HepG2 (cell line): ENCODE results near the gene NCBP3. TPM values are rescaled to one million over a fixed set of nuclear protein-coding genes. Genes with fewer than 3 reads are reported as not detected.

Experiments used
- STAT5B ChIP-seq: sonication (generic); formaldehyde crosslinking; IDR thresholded peaks from 2 replicates; pipeline ENCODE4 v1.4.0; 2020; ENCODE audit warnings: missing genetic modification reagents
- TEAD3 ChIP-seq: optimal IDR thresholded peaks from 2 replicates; pipeline ENCODE3; 2016; ENCODE audit warnings: borderline replicate concordance
- ZNF143 ChIP-seq: sonication (generic); formaldehyde crosslinking; IDR thresholded peaks from 2 replicates; pipeline ENCODE4 v1.4.0; 2020; ENCODE audit warnings: missing genetic modification reagents
- polyA plus RNA-seq, 8 experiments: library from polyadenylated mRNA; depleted of rRNA in 3 of 8; stranded (reverse) in 7 of 8; unstranded in 1 of 8; fragments of >200 nt; fragmentation: Illumina TruSeq in 4 of 8; extraction: Trizol in 4 of 8; gene quantifications; 2 replicates each; pipeline versions ENCODE4 v1.2.1 to v1.2.3, GENCODE V29; 2011 to 2016; ENCODE audit warnings: low read depth in 4 of 8, missing spikeins in 1 of 8, mixed read lengths in 1 of 8; ENCODE audit not compliant: insufficient read depth in 1 of 8
- total RNA-seq, 5 experiments: library from RNA; depleted of rRNA; stranded (reverse); fragments of >200 nt; fragmentation: Illumina TruSeq; extraction: Trizol; gene quantifications; 2 replicates each; pipeline ENCODE4 v1.2.3, GENCODE V29; 2016; ENCODE audit warnings: low read depth in 1 of 5
- TF ChIP-seq, protein P1 (sequence below): sonication (generic); formaldehyde crosslinking; conservative IDR thresholded peaks from 2 replicates; pipeline ENCODE4 v1.4.0; 2020; ENCODE audit warnings: missing genetic modification reagents
- TF ChIP-seq, protein P2 (sequence below): sonication (generic); formaldehyde crosslinking; IDR thresholded peaks from 2 replicates; pipeline ENCODE4 v1.4.0; 2020; ENCODE audit warnings: missing genetic modification reagents
- TF ChIP-seq, protein P3 (sequence below): sonication (generic); formaldehyde crosslinking; IDR thresholded peaks from 2 replicates; pipeline ENCODE4 v1.4.0; 2020; ENCODE audit warnings: mild to moderate bottlenecking, missing genetic modification reagents
- TF ChIP-seq, protein P4 (sequence below): sonication (generic); formaldehyde crosslinking; IDR thresholded peaks from 2 replicates; pipeline ENCODE4 v1.5.0; 2020; ENCODE audit warnings: missing genetic modification reagents

NCBP3 gene
- total and polyA plus RNA-seq, 2 of the 13 experiments (the other 11 are each of a cell fraction or from before 2014, with no cell fraction given): 19.5 to 24.8 TPM

DNA sequence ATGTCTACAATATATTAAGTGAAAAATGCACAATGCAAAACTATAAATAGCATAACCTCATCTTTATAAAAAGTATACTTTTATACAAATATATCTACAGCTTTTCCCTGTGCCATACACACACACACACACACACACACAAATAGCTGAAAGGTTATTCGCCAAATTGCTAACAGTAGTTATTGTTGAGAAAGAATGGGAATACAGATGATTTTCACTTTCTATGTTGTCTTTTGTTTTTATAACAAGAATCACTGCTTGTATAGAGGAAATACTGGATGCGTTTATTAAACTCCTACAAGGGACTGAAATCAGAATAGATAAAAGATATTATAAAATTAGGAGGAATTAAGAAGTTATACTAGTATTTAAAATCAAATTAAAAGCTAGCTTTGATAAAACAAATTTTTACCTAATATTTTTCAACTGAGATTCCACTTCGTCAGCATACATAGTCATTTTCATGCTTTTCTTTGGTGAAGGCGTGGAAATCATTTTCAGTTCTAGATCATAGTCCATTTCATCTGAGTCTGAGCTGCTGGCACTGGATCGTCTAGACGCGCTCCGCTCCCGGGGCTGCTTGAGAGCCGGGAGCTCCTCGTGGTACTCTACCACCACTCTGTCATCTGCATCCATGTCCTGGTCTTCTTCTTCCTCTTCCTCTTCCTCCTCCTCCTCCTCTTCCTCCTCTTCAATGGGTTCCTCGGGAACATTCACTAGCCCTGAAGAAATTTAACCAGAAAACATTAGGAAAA, 28.0 kb downstream of the NCBP3 start (continued):
- TF ChIP-seq STAT5B (CRISPR knock-in tag) (no peak), TEAD3 (CRISPR knock-in tag) (no peak), ZNF143 (CRISPR knock-in tag) (no peak)
- TF ChIP-seq, protein P1, sequence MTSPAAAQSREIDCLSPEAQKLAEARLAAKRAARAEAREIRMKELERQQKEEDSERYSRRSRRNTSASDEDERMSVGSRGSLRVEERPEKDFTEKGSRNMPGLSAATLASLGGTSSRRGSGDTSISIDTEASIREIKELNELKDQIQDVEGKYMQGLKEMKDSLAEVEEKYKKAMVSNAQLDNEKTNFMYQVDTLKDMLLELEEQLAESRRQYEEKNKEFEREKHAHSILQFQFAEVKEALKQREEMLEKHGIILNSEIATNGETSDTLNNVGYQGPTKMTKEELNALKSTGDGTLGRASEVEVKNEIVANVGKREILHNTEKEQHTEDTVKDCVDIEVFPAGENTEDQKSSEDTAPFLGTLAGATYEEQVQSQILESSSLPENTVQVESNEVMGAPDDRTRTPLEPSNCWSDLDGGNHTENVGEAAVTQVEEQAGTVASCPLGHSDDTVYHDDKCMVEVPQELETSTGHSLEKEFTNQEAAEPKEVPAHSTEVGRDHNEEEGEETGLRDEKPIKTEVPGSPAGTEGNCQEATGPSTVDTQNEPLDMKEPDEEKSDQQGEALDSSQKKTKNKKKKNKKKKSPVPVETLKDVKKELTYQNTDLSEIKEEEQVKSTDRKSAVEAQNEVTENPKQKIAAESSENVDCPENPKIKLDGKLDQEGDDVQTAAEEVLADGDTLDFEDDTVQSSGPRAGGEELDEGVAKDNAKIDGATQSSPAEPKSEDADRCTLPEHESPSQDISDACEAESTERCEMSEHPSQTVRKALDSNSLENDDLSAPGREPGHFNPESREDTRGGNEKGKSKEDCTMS (CRISPR knock-in tag): no peak
- TF ChIP-seq, protein P2, sequence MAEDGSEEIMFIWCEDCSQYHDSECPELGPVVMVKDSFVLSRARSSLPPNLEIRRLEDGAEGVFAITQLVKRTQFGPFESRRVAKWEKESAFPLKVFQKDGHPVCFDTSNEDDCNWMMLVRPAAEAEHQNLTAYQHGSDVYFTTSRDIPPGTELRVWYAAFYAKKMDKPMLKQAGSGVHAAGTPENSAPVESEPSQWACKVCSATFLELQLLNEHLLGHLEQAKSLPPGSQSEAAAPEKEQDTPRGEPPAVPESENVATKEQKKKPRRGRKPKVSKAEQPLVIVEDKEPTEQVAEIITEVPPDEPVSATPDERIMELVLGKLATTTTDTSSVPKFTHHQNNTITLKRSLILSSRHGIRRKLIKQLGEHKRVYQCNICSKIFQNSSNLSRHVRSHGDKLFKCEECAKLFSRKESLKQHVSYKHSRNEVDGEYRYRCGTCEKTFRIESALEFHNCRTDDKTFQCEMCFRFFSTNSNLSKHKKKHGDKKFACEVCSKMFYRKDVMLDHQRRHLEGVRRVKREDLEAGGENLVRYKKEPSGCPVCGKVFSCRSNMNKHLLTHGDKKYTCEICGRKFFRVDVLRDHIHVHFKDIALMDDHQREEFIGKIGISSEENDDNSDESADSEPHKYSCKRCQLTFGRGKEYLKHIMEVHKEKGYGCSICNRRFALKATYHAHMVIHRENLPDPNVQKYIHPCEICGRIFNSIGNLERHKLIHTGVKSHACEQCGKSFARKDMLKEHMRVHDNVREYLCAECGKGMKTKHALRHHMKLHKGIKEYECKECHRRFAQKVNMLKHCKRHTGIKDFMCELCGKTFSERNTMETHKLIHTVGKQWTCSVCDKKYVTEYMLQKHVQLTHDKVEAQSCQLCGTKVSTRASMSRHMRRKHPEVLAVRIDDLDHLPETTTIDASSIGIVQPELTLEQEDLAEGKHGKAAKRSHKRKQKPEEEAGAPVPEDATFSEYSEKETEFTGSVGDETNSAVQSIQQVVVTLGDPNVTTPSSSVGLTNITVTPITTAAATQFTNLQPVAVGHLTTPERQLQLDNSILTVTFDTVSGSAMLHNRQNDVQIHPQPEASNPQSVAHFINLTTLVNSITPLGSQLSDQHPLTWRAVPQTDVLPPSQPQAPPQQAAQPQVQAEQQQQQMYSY (CRISPR knock-in tag): no peak
- TF ChIP-seq, protein P3, sequence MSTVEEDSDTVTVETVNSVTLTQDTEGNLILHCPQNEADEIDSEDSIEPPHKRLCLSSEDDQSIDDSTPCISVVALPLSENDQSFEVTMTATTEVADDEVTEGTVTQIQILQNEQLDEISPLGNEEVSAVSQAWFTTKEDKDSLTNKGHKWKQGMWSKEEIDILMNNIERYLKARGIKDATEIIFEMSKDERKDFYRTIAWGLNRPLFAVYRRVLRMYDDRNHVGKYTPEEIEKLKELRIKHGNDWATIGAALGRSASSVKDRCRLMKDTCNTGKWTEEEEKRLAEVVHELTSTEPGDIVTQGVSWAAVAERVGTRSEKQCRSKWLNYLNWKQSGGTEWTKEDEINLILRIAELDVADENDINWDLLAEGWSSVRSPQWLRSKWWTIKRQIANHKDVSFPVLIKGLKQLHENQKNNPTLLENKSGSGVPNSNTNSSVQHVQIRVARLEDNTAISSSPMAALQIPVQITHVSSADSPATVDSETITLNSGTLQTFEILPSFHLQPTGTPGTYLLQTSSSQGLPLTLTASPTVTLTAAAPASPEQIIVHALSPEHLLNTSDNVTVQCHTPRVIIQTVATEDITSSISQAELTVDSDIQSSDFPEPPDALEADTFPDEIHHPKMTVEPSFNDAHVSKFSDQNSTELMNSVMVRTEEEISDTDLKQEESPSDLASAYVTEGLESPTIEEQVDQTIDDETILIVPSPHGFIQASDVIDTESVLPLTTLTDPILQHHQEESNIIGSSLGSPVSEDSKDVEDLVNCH (CRISPR knock-in tag): no peak
- TF ChIP-seq, protein P4, sequence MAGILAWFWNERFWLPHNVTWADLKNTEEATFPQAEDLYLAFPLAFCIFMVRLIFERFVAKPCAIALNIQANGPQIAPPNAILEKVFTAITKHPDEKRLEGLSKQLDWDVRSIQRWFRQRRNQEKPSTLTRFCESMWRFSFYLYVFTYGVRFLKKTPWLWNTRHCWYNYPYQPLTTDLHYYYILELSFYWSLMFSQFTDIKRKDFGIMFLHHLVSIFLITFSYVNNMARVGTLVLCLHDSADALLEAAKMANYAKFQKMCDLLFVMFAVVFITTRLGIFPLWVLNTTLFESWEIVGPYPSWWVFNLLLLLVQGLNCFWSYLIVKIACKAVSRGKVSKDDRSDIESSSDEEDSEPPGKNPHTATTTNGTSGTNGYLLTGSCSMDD (CRISPR knock-in tag): no peak
